Stimulated activated naive CD8-positive, alpha-beta T cell treated with anti-CD3 and anti-CD28 coated beads, Interleukin-15, amount 100 ng/mL, for 72 hours (primary cell): ENCODE measurements around the gene HEXD.

Experiments used
- ATAC-seq: fragments of 150-1000 bp; cut with Tn5 transposase; 2 replicates; pipeline ENCODE4 v1.10.0; 2021; ENCODE audit warnings: mild to moderate bottlenecking, moderate library complexity
- DNase-seq, 2 donors: peaks; one replicate each; pipeline ENCODE4 v3.0.0; 2021 to 2022
- H3K27ac Mint-ChIP-seq, 2 donors: one replicate each; pipeline ENCODE4 v1.8.0; 2022; ENCODE audit warnings: mild to moderate bottlenecking in 2 of 2, mixed read lengths in 2 of 2, moderate library complexity in 2 of 2
- H3K27me3 Mint-ChIP-seq: one replicate; pipeline ENCODE4 v1.8.0; 2022; ENCODE audit warnings: mixed read lengths
- H3K4me1 Mint-ChIP-seq: one replicate; pipeline ENCODE4 v1.8.0; 2022; ENCODE audit warnings: mild to moderate bottlenecking, mixed read lengths
- H3K4me3 Mint-ChIP-seq, 2 donors: one replicate each; pipeline ENCODE4 v1.8.0; 2022; ENCODE audit warnings: mild to moderate bottlenecking in 2 of 2, mixed read lengths in 2 of 2, moderate library complexity in 1 of 2
- H3K9me3 Mint-ChIP-seq, 2 donors: one replicate each; pipeline ENCODE4 v1.8.0; 2022; ENCODE audit warnings: mixed read lengths in 2 of 2

The HEXD gene

GRCh38 chr17:82489117-82489516 lies 71.0 kb downstream of the HEXD start:
- DNase-seq (no peak), ATAC-seq (no peak)
- peaks cover 8% of the 10 kb centered on the region for H3K4me1 Mint-ChIP-seq
- no peak overlapping the region for H3K4me3 Mint-ChIP-seq
- no peaks in the 10 kb centered on the region for H3K9me3 Mint-ChIP-seq
- H3K27ac Mint-ChIP-seq = no peak overlapping the region
- no peaks in the 10 kb centered on the region for H3K27me3 Mint-ChIP-seq

- DNase-seq = no peak
- H3K4me3 Mint-ChIP-seq = no peak overlapping the region
- peaks cover 16% of the 10 kb centered on the region for H3K4me1 Mint-ChIP-seq
- no peaks in the 10 kb centered on the region for H3K9me3 Mint-ChIP-seq
- no peak overlapping the region for H3K27ac Mint-ChIP-seq
- ATAC-seq = no peak
- no peaks in the 10 kb centered on the region for H3K27me3 Mint-ChIP-seq
Measured at GRCh38 chr17:82489851-82490511, 71.8 kb downstream of the HEXD start.

- ATAC-seq = no peak
- H3K4me3 Mint-ChIP-seq = no peak overlapping the region
- peaks cover 19% of the 10 kb centered on the region for H3K4me1 Mint-ChIP-seq
- no peak for DNase-seq
- no peak overlapping the region for H3K27ac Mint-ChIP-seq
- no peaks in the 10 kb centered on the region for H3K27me3 Mint-ChIP-seq
- H3K9me3 Mint-ChIP-seq = no peaks in the 10 kb centered on the region
Measured at GRCh38 chr17:82490512-82491195, 72.5 kb downstream of the HEXD start.

- Mint-ChIP-seq H3K4me1 (peaks cover 24% of the 10 kb centered on the region), H3K27me3 (no peaks in the 10 kb centered on the region)
- no peak for DNase-seq
Measured at GRCh38 chr17:82491196-82491530, 73.0 kb downstream of the HEXD start.

GRCh38 chr17:82491533-82491932 lies 73.4 kb downstream of the HEXD start:
- Mint-ChIP-seq H3K27ac (no peak overlapping the region), H3K4me3 (no peak overlapping the region), H3K4me1 (peaks cover 27% of the 10 kb centered on the region), H3K27me3 (no peaks in the 10 kb centered on the region), H3K9me3 (no peaks in the 10 kb centered on the region)
- ATAC-seq (no peak), DNase-seq (no peak)

More at GRCh38 chr17:82491196-82491530, 73.0 kb downstream of the HEXD start:
- Mint-ChIP-seq H3K4me3 (no peak overlapping the region), H3K27ac (no peak overlapping the region), H3K9me3 (no peaks in the 10 kb centered on the region)
- no peak for ATAC-seq
